Breast epithelium (tissue), 4 donors: ENCODE results near the gene GREB1. TPM values are rescaled to one million over a fixed set of nuclear protein-coding genes. Genes with fewer than 3 reads are reported as not detected.
A peak's percentile ranks its signal among the peaks of the same experiment; 100 is the strongest.

Source experiments
- DNase-seq, 2 donors: peaks; one replicate each; pipeline ENCODE4 v3.0.0-alpha.2; 2019; ENCODE audit warnings: low spot score in 2 of 2
- H3K27ac ChIP-seq, 2 donors: fragments of 200-600 bp; sonication (generic) in 1 of 2; one replicate each; pipeline ENCODE4 v1.5.1; 2016 to 2019; ENCODE audit warnings: mild to moderate bottlenecking in 1 of 2
- H3K27me3 ChIP-seq, 2 donors: fragments of 200-600 bp; sonication (generic) in 1 of 2; one replicate each; pipeline versions ENCODE4 v1.5.1 to v1.6.0; 2017 to 2019; ENCODE audit warnings: control low read depth in 1 of 2, mild to moderate bottlenecking in 1 of 2
- H3K36me3 ChIP-seq: fragments of 200-600 bp; one replicate; pipeline ENCODE4 v1.5.1; 2019
- H3K4me1 ChIP-seq, 2 donors: fragments of 200-600 bp; sonication (generic); one replicate each; pipeline ENCODE4 v1.5.1; 2016 to 2019; ENCODE audit warnings: control low read depth in 1 of 2
- H3K4me3 ChIP-seq, 3 donors: fragments of 200-600 bp; sonication (generic); 1 replicate in 2 of 3; 2 replicates in 1 of 3; pipeline ENCODE4 v1.5.1; 2016 to 2019; ENCODE audit warnings: mild to moderate bottlenecking in 3 of 3, moderate library complexity in 2 of 3
- H3K9me3 ChIP-seq, 2 donors: fragments of 200-600 bp; sonication (generic) in 1 of 2; one replicate each; pipeline ENCODE4 v1.5.1; 2016 to 2019; ENCODE audit warnings: control low read depth in 1 of 2
- POLR2A ChIP-seq: fragments of 450-650 bp; IDR thresholded peaks from one replicate; pipeline ENCODE4 v1.6.1; 2016; ENCODE audit warnings: antibody characterized with exemption, mild to moderate bottlenecking, moderate library complexity
- POLR2AphosphoS5 ChIP-seq, 3 donors: sonication (generic); formaldehyde crosslinking; IDR thresholded peaks; one replicate each; pipeline ENCODE4 v1.6.1; 2017; ENCODE audit warnings: antibody characterized with exemption in 3 of 3
- intact Hi-C: fragments of 100-400 bp; cut with DNase I; formaldehyde crosslinking; loops from one replicate; pipeline ENCODE4 v1.15.1; 2023; ENCODE audit warnings: low total_unique reads
- total RNA-seq, 3 donors: library from RNA; depleted of rRNA; stranded (reverse); fragments of >200 nt; gene quantifications; one replicate each; pipeline ENCODE4 v1.1.0, GENCODE V29; 2016
- TF ChIP-seq, protein P1 (sequence below), 3 donors: fragments of 450-650 bp; IDR thresholded peaks; one replicate each; pipeline ENCODE4 v1.5.1; 2016 to 2017; ENCODE audit warnings: antibody characterized with exemption in 3 of 3, mild to moderate bottlenecking in 3 of 3, moderate library complexity in 3 of 3

Gene GREB1
- total RNA-seq, 3 donors from 2014 or later, result 5.4 to 83.6 (median 42.9) TPM

DNA sequence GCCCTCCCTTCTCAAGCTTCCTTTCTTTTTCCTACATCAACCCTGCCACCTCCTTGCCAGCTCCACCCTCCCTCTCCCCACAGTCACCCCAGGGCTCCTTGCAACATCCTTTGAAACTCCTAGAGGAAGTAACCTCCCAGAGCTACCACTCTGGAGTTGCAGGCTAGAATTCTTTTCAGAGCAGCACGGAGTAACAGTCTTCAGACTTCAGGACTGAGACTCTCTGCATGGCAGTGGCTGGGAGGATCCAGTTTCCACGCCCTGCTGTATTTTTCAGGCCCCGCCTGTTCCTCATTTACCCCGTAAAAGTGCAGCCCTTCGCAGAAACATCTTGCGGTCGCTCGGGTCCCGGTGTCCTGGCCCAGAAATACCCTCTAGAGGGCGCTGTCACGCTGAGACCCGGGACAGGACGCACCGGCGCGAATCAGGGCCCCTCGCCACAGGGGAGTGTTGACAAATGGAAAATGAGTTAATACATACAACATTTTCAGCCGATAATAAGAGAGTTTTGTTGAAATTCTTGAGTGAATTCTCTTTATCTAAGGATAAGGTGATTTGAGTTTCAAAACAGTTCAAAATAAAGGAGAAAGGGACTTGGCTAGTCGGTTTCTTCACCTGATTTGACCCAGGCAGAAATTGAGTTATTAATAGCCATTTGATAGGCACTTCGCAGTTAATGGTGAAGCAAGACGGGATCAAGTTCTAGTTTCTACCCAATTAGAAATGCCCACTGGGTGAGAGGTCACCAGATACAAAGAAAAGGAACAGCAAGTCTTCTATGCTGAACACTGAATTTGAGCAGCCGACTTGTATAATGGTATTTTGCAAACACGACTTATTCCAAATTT is 154.6 kb downstream of the GREB1 start:
- peak in 2 of 3 donors; percentile 16 to 21 for TF ChIP-seq POLR2AphosphoS5 (IDR thresholded peaks at IDR 0.05)
- TF ChIP-seq, protein P1, sequence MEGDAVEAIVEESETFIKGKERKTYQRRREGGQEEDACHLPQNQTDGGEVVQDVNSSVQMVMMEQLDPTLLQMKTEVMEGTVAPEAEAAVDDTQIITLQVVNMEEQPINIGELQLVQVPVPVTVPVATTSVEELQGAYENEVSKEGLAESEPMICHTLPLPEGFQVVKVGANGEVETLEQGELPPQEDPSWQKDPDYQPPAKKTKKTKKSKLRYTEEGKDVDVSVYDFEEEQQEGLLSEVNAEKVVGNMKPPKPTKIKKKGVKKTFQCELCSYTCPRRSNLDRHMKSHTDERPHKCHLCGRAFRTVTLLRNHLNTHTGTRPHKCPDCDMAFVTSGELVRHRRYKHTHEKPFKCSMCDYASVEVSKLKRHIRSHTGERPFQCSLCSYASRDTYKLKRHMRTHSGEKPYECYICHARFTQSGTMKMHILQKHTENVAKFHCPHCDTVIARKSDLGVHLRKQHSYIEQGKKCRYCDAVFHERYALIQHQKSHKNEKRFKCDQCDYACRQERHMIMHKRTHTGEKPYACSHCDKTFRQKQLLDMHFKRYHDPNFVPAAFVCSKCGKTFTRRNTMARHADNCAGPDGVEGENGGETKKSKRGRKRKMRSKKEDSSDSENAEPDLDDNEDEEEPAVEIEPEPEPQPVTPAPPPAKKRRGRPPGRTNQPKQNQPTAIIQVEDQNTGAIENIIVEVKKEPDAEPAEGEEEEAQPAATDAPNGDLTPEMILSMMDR (IDR thresholded peaks at IDR 0.05), result peak; percentile 63 to 81 (median 76)
- TF ChIP-seq POLR2A, result no peak
- H3K27me3 ChIP-seq, result peaks cover 0 to 7% of the 10 kb centered on the region in 2 donors

GRCh38 chr2:11691076-11691660 is 157.3 kb downstream of the GREB1 start:
- Histone ChIP-seq H3K4me1 (no peaks in the 10 kb centered on the region), H3K9me3 (no peaks in the 10 kb centered on the region), H3K27ac (no peak overlapping the region), H3K4me3 (no peak overlapping the region), H3K36me3 (no peaks in the 10 kb centered on the region), H3K27me3 (no peaks in the 10 kb centered on the region)
- intact Hi-C loops, result loop anchor here (10.0 kb wide), 1 partner anchor 94 kb away; no protein-coding TSS in a partner anchor
- TF ChIP-seq, protein P1 (IDR thresholded peaks at IDR 0.05), result no peak
- TF ChIP-seq POLR2AphosphoS5 (IDR thresholded peaks at IDR 0.05), result no peak
- TF ChIP-seq POLR2A, result no peak
- DNase-seq, result no peak

More for the DNA sequence above, 154.6 kb downstream of the GREB1 start:
- Histone ChIP-seq H3K4me1 (no peaks in the 10 kb centered on the region), H3K9me3 (no peaks in the 10 kb centered on the region), H3K36me3 (no peaks in the 10 kb centered on the region), H3K27ac (peak overlapping the region in 1 of 2 donors; percentile 13), H3K4me3 (peak overlapping the region in 2 of 3 donors; percentile 20 to 56)
- intact Hi-C loops, result no loop called here
- DNase-seq, result peak; percentile 70 to 76

Other genes with a start within 250 kb of the GREB1 start
- gene ROCK2, start 189.4 kb upstream of the GREB1 start, total RNA-seq, result 100 to 1,000 TPM in 2 of 3 donors, 10 to 100 TPM in 1; 87.1 to 181 (median 103) TPM
- gene E2F6, start 67.9 kb upstream of the GREB1 start, total RNA-seq, result 10 to 100 TPM; 21.1 to 25.0 (median 23.3) TPM
- gene NTSR2, start 136.2 kb downstream of the GREB1 start, total RNA-seq, result under 1 TPM in 1 of 3 donors, not detected in 2; 0.32 TPM
- 100 to 1,000 TPM in 1 of 3 donors, 10 to 100 TPM in 2; 78.6 to 106 (median 82.6) TPM for gene LPIN1, start 212.6 kb downstream of the GREB1 start, total RNA-seq